Activated effector memory CD4-positive, alpha-beta T cell treated with anti-CD3 and anti-CD28 coated beads, Interleukin-2, amount 50 U/mL, for 16 hours (primary cell): ENCODE measurements around the gene SSMEM1.
"Not testable (repeated sequence)": the region's sequence is repeated elsewhere in the genome, so short reads cannot be mapped to it uniquely, and the experiment has no call there.

Experiments used
- DNase-seq: peaks from one replicate; pipeline ENCODE4 v3.0.0-alpha.2; 2020

SSMEM1 gene

DNA sequence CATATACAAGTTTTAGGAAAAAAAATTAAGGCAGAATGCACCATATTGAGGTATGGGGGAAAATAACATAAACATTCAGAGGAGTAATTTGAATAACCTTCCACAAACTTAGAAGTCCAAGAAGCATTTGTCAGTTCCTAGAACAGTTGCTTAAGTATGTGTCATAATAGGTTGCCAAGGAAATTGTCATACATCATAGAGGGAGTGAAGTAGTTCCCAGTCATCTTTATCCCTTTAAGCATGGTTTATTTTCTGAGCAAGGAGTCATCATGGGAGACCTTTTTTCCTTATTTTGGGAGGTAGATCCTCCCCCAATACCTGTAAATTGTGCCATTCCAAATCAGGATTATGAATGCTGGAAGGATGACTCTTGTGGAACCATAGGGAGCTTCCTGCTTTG, at the start of gene SSMEM1:
Gene SSMEM1 (plus strand): TSS at position 219 of the 400 bp plus-strand sequence. CDS start 51 bp downstream, at position 270.
- no peak for DNase-seq

DNA sequence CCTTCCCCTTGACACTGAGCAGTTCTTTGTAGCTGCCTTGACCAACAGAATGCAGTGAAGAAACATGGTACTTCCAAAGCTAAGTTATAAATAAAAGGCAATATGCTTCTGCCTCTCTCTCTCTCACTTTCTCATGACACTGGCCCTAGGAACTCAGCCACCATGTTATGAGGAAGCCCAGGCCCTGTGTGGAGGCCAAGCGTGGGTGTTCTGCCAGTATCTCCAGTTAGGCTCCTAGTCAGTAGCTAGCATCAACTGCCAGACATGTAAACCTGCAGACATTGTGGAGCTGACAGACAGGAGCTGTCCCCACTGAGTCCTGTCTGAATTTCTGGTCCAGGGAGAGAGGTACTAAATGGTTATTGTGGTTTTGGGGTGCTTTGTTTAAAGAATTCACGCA, 47.6 kb upstream of the SSMEM1 start:
- no peak for DNase-seq

DNA sequence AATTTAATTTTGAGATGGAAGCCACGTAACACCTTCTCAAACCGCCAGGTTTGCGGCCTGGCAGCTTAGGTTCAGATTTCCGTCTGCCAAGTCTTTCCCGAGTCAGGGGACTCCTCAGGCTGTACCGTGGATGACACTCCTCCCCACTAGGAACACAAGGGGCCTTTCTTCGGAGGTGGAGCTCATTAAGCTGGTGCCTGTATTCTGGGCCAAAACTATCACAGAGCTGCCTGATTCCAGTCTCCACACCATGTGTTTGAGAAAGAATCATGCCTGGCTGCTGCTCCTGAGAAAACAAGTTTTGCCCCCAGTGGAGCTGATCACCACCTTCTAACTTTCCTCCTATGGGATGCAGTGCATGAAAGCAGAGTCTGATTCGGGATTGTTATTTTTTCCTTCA, 47.2 kb upstream of the SSMEM1 start:
- no peak for DNase-seq

DNA sequence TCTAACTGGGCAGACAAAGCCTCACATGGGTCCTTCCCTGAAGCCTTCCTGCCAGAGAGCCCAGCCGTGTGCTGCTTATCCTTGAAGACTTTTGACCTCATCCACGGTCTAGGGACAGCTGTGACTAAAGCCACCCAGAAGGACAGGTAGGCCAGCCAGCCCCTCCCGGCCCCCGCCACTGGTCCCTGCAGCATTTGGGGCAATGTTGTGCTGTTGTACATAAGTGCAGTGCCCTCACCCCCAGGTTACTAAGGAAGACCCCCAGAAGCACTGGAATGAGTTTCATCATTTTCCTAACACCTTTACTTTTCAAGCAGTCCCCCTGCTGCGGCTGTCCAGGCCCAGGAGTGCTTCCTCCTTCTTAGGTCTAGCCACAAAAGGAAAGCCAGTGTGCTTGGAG, 45.5 kb upstream of the SSMEM1 start:
- no peak for DNase-seq

GRCh38 chr7:130174237-130174959, 33.3 kb upstream of the SSMEM1 start:
- no peak for DNase-seq

- DNase-seq: no peak
These were observed 29.4 kb upstream of the SSMEM1 start for GRCh38 chr7:130178251-130178650.

GRCh38 chr7:130179631-130180030, 28.0 kb upstream of the SSMEM1 start:
- DNase-seq: no peak

DNA sequence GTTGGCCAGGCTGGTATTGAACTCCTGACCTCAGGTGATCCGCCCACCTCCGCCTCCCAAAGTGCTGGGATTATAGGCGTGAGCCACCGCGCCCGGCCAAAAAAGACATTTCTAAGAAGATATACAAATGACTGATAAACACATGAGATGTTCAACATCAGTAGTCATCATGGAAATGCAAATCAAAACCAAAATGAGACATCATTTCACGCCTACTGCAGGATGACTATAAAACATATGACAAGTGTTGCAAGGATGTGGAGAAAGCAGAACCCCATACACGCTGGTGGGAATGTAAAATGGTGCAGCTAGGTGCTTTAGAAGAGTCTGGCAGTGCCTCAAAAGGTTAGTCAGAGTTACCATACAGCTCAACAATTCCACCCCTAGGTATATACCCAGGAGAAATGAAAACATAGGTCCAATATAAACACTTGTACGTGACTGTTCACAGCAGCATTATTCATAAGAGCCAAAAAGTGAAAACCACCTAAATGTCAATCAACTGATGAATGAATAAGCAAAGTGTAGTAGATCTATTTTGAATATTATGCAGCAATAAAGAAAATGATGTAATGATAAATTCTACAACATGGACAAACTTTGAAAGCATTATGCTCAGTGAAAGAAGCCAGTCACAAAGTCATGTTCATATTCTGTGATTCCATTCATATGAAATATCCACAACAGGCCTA, 26.9 kb upstream of the SSMEM1 start:
- peak; percentile 66 for DNase-seq

- no peak for DNase-seq
These were observed 26.4 kb upstream of the SSMEM1 start for GRCh38 chr7:130181263-130181605.

GRCh38 chr7:130182990-130183389, 24.7 kb upstream of the SSMEM1 start:
- DNase-seq: no peak

GRCh38 chr7:130184349-130184748, 23.3 kb upstream of the SSMEM1 start:
- DNase-seq: not testable (repeated sequence)

GRCh38 chr7:130187360-130187759, 20.3 kb upstream of the SSMEM1 start:
- no peak for DNase-seq

DNA sequence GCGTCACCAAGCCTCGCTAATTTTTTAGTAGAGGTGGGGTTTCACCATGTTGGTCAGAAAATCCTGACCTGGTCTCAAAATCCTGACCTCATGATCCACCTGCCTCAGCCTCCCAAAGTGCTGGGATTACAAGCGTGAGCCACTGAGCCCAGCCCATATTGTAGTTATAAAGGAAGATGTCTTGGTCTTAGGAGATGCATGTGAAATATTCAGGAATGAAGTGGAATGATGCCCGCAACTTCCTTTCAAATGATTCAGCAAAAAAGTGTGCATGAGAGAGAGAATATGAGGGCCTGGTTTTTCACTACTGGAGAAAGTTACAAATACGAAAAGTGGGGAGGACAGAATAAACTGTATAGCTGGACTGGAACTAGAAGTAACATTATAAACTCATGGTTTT, 18.3 kb upstream of the SSMEM1 start:
- DNase-seq: no peak

- no peak for DNase-seq
These were observed 15.9 kb upstream of the SSMEM1 start for GRCh38 chr7:130191791-130192190.

DNA sequence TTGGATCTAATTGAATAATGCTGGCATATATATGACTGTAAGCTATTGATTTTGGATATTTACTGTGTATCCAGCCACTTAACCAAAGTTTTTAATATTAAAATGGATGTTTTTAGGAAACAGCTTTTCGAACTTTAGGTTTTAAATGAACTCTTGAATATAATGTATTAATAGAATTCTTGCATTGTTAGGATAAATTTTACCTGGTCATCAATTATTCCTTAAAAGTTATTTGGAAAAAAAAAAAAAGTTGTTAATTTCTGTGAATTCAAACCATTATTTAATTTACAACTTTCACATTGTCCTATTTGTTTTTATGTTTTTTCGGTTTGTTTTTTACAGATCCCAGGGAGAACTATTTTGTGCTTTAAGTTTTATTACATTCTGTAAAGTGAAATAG, 12.3 kb upstream of the SSMEM1 start:
- DNase-seq: no peak

- DNase-seq: no peak
These were observed 11.2 kb upstream of the SSMEM1 start for GRCh38 chr7:130196476-130196875.

DNA sequence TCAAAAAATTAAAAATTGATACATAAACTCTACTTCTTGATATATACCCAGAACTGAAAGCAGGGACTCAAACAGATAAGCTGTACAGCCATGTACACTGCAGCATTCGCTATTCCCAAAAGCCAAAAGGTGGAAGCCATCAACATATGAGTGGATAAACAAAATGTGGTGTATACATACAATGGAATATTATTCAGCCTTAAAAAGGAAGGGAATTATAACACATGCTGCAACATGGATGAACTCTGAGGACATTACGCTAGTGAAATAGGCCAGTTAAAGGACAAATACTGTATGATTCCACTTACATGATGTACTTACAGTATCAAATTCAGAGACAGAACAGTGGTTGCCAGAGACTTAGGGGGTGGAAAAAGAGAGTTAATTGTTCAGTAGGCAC, 10.6 kb upstream of the SSMEM1 start:
- no peak for DNase-seq

GRCh38 chr7:130201796-130202195, 5.9 kb upstream of the SSMEM1 start:
- DNase-seq: no peak

DNA sequence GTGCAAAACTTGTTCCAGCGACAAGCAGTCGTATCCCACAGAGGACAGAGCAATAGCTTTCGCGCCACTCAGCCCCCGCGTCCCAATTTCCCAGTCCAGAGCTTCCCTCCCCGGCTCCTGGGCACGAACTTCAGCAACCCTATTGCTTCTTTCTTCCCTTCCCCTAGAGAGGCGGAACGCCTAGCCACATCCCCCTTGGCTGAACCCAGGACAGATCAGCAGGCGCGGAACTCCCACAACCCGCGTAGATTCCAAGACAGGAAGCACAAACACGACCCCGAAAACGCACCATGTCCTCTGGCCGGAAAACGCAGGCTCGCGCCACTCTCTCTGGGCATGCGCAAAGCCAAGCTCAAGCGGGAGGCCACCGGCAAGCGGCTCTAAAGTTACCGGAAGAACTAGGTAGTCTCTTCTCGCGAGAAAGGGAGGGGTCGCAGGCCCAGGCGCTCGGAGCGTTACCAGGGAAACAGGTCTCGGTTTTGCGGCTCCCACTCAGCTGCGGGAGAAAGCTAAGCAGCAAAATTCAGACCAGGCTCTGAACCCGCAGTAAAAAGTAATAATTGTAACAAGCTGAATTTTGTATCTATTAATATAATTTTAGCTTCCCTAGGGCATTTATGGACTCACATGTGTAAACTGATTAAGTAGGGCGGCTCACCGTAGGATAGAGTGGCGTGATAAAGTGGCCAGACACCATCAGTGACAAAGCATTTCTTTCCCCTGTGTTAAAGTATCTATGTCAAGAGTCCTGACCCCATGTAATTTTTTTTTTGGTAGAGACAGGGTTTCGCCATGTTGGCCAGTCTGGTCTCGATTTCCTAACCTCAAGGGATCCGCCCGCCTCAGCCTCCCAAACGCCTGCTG, 2.3 kb upstream of the SSMEM1 start, which contains the start of gene TMEM209:
Gene TMEM209 (minus strand): TSS at position 323 of the 864 bp plus-strand sequence. CDS start 31 bp downstream, at position 292.
- DNase-seq: peak; percentile 97

- no peak for DNase-seq
These were observed 627 bp upstream of the SSMEM1 start for GRCh38 chr7:130207033-130207432.

- no peak for DNase-seq
These were observed 856 bp downstream of the SSMEM1 start for GRCh38 chr7:130208516-130208915.

GRCh38 chr7:130210181-130210935, 2.7 kb downstream of the SSMEM1 start:
- DNase-seq: no peak

- DNase-seq: no peak
These were observed 6.2 kb downstream of the SSMEM1 start for GRCh38 chr7:130213828-130214227.
